HepG2 (cell line): ENCODE measurements around the gene CDT1. TPM values are rescaled to one million over a fixed set of nuclear protein-coding genes. Genes with fewer than 3 reads are reported as not detected.

Experiments
- FOXK1 ChIP-seq: sonication (generic); formaldehyde crosslinking; IDR thresholded peaks from 2 replicates; pipeline ENCODE4 v1.4.0; 2020; ENCODE audit warnings: low read depth, missing genetic modification reagents, borderline replicate concordance
- MTF2 ChIP-seq: sonication (generic); formaldehyde crosslinking; IDR thresholded peaks from 2 replicates; pipeline ENCODE4 v1.5.0; 2020; ENCODE audit warnings: missing genetic modification reagents, borderline replicate concordance
- NFE2L1 ChIP-seq: sonication (generic); formaldehyde crosslinking; IDR thresholded peaks from 2 replicates; pipeline ENCODE4 v1.4.0; 2020; ENCODE audit warnings: missing genetic modification reagents, mild to moderate bottlenecking, borderline replicate concordance
- ONECUT2 ChIP-seq: sonication (generic); formaldehyde crosslinking; IDR thresholded peaks from 2 replicates; pipeline ENCODE4 v1.4.0; 2020; ENCODE audit warnings: missing genetic modification reagents
- POGZ ChIP-seq: sonication (generic); formaldehyde crosslinking; IDR thresholded peaks from 2 replicates; pipeline ENCODE4 v1.4.0; 2020; ENCODE audit warnings: mild to moderate bottlenecking, missing genetic modification reagents
- TOPORS ChIP-seq: sonication (generic); formaldehyde crosslinking; IDR thresholded peaks from 2 replicates; pipeline ENCODE4 v1.8.0; 2023; ENCODE audit warnings: mild to moderate bottlenecking, missing genetic modification reagents
- ZNF256 ChIP-seq: sonication (generic); formaldehyde crosslinking; conservative IDR thresholded peaks from 2 replicates; pipeline ENCODE4 v1.4.0; 2020; ENCODE audit warnings: missing genetic modification reagents
- ZNF264 ChIP-seq: sonication (generic); formaldehyde crosslinking; IDR thresholded peaks from 2 replicates; pipeline ENCODE4 v1.4.0; 2020; ENCODE audit warnings: missing genetic modification reagents
- ZNF430 ChIP-seq: sonication (generic); formaldehyde crosslinking; IDR thresholded peaks from 2 replicates; pipeline ENCODE4 v1.9.0; 2021; ENCODE audit warnings: mild to moderate bottlenecking, missing genetic modification reagents
- ZNF883 ChIP-seq: sonication (generic); formaldehyde crosslinking; IDR thresholded peaks from 2 replicates; pipeline ENCODE4 v1.5.1; 2020; ENCODE audit warnings: mild to moderate bottlenecking, missing genetic modification reagents; ENCODE audit errors: not compliant biosample characterization
- polyA plus RNA-seq, 8 experiments: library from polyadenylated mRNA; depleted of rRNA in 3 of 8; stranded (reverse) in 7 of 8; unstranded in 1 of 8; fragments of >200 nt; fragmentation: Illumina TruSeq in 4 of 8; extraction: Trizol in 4 of 8; gene quantifications; 2 replicates each; pipeline versions ENCODE4 v1.2.1 to v1.2.3, GENCODE V29; 2011 to 2016; ENCODE audit warnings: low read depth in 4 of 8, missing spikeins in 1 of 8, mixed read lengths in 1 of 8; ENCODE audit not compliant: insufficient read depth in 1 of 8
- total RNA-seq, 5 experiments: library from RNA; depleted of rRNA; stranded (reverse); fragments of >200 nt; fragmentation: Illumina TruSeq; extraction: Trizol; gene quantifications; 2 replicates each; pipeline ENCODE4 v1.2.3, GENCODE V29; 2016; ENCODE audit warnings: low read depth in 1 of 5
- TF ChIP-seq, protein P1 (sequence below): fragments of 450-650 bp; IDR thresholded peaks from 2 replicates; pipeline ENCODE4 v1.6.1; 2016
- TF ChIP-seq, protein P2 (sequence below): sonication (generic); formaldehyde crosslinking; IDR thresholded peaks from 2 replicates; pipeline ENCODE4 v1.8.1; 2022; ENCODE audit warnings: mild to moderate bottlenecking, missing genetic modification reagents
- TF ChIP-seq, protein P3 (sequence below): sonication (generic); formaldehyde crosslinking; IDR thresholded peaks from 2 replicates; pipeline ENCODE4 v1.8.1; 2023; ENCODE audit warnings: missing genetic modification reagents, inconsistent platforms, borderline replicate concordance
- TF ChIP-seq, protein P4 (sequence below): sonication (generic); formaldehyde crosslinking; IDR thresholded peaks from 2 replicates; pipeline ENCODE4 v1.9.0; 2021; ENCODE audit warnings: missing genetic modification reagents, mild to moderate bottlenecking, borderline replicate concordance
- TF ChIP-seq, protein P5 (sequence below): sonication (generic); IDR thresholded peaks from 2 replicates; pipeline ENCODE4 v1.6.1; 2016; ENCODE audit warnings: low read depth, borderline replicate concordance
- TF ChIP-seq, protein P6 (sequence below): IDR thresholded peaks from 2 replicates; pipeline ENCODE4 v1.6.1; 2016; ENCODE audit warnings: low read depth, control low read depth
- TF ChIP-seq, protein P7 (sequence below): sonication (generic); formaldehyde crosslinking; IDR thresholded peaks from 2 replicates; pipeline ENCODE4 v1.5.1; 2020; ENCODE audit warnings: missing genetic modification reagents, mild to moderate bottlenecking, borderline replicate concordance
- TF ChIP-seq, protein P8 (sequence below), 2 experiments: sonication (generic) in 1 of 2; formaldehyde crosslinking in 1 of 2; IDR thresholded peaks; 2 replicates each; pipeline versions ENCODE4 v1.5.1 to v1.6.1; 2011 to 2020; ENCODE audit warnings: borderline replicate concordance in 1 of 2, low read depth in 1 of 2, low read length in 1 of 2, mild to moderate bottlenecking in 1 of 2, missing genetic modification reagents in 1 of 2, moderate library complexity in 1 of 2

CDT1 gene
- total and polyA plus RNA-seq, 2 of the 13 experiments (the other 11 are each of a cell fraction or from before 2014, with no cell fraction given) = 23.1 to 23.8 TPM

DNA sequence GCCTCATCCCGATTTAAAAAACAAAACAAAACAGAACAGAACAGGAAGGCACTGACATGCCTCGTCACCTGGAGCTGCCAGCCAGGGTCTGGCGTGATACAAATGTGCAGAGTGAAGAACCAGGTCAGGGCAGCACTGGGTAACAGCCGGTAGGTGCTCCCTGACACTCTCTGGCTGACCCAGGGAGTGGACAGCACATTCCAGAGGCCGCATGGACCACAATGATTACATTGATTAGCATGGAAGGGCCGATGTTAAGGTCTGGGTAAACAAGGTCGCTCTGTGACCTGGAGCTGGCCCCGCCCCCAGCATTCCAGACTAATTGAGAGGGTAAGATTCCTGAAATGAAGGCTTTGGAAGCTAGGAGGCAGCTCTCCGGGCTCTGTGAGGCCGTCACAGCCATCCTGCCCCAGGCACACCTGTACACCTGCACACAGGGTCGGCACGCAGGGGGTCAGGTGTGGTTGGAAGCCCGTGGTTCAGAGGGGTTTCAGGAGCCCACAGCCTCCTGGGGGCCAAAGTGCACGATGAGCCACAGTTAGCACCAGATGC, 40.0 kb upstream of the CDT1 start (continued):
- TF ChIP-seq, protein P1, sequence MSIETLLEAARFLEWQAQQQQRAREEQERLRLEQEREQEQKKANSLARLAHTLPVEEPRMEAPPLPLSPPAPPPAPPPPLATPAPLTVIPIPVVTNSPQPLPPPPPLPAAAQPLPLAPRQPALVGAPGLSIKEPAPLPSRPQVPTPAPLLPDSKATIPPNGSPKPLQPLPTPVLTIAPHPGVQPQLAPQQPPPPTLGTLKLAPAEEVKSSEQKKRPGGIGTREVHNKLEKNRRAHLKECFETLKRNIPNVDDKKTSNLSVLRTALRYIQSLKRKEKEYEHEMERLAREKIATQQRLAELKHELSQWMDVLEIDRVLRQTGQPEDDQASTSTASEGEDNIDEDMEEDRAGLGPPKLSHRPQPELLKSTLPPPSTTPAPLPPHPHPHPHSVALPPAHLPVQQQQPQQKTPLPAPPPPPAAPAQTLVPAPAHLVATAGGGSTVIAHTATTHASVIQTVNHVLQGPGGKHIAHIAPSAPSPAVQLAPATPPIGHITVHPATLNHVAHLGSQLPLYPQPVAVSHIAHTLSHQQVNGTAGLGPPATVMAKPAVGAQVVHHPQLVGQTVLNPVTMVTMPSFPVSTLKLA = peak; percentile 78
- TF ChIP-seq, protein P2, sequence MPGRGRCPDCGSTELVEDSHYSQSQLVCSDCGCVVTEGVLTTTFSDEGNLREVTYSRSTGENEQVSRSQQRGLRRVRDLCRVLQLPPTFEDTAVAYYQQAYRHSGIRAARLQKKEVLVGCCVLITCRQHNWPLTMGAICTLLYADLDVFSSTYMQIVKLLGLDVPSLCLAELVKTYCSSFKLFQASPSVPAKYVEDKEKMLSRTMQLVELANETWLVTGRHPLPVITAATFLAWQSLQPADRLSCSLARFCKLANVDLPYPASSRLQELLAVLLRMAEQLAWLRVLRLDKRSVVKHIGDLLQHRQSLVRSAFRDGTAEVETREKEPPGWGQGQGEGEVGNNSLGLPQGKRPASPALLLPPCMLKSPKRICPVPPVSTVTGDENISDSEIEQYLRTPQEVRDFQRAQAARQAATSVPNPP = no peak
- TF ChIP-seq POGZ = no peak
- no peak for TF ChIP-seq NFE2L1 (CRISPR knock-in tag)
- TF ChIP-seq, protein P3, sequence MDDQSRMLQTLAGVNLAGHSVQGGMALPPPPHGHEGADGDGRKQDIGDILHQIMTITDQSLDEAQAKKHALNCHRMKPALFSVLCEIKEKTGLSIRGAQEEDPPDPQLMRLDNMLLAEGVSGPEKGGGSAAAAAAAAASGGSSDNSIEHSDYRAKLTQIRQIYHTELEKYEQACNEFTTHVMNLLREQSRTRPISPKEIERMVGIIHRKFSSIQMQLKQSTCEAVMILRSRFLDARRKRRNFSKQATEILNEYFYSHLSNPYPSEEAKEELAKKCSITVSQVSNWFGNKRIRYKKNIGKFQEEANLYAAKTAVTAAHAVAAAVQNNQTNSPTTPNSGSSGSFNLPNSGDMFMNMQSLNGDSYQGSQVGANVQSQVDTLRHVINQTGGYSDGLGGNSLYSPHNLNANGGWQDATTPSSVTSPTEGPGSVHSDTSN = no peak
- no peak for TF ChIP-seq TOPORS (CRISPR knock-in tag)
- TF ChIP-seq, protein P4, sequence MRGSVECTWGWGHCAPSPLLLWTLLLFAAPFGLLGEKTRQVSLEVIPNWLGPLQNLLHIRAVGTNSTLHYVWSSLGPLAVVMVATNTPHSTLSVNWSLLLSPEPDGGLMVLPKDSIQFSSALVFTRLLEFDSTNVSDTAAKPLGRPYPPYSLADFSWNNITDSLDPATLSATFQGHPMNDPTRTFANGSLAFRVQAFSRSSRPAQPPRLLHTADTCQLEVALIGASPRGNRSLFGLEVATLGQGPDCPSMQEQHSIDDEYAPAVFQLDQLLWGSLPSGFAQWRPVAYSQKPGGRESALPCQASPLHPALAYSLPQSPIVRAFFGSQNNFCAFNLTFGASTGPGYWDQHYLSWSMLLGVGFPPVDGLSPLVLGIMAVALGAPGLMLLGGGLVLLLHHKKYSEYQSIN (CRISPR knock-in tag) = no peak
- TF ChIP-seq, protein P5, sequence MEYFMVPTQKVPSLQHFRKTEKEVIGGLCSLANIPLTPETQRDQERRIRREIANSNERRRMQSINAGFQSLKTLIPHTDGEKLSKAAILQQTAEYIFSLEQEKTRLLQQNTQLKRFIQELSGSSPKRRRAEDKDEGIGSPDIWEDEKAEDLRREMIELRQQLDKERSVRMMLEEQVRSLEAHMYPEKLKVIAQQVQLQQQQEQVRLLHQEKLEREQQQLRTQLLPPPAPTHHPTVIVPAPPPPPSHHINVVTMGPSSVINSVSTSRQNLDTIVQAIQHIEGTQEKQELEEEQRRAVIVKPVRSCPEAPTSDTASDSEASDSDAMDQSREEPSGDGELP = peak; percentile 77; the same call in 1 of the 2 replicates
- TF ChIP-seq, protein P6, sequence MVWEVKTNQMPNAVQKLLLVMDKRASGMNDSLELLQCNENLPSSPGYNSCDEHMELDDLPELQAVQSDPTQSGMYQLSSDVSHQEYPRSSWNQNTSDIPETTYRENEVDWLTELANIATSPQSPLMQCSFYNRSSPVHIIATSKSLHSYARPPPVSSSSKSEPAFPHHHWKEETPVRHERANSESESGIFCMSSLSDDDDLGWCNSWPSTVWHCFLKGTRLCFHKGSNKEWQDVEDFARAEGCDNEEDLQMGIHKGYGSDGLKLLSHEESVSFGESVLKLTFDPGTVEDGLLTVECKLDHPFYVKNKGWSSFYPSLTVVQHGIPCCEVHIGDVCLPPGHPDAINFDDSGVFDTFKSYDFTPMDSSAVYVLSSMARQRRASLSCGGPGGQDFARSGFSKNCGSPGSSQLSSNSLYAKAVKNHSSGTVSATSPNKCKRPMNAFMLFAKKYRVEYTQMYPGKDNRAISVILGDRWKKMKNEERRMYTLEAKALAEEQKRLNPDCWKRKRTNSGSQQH (CRISPR knock-in tag) = 0 out of 2 replicates have a peak, but pooled peaks have one; percentile 35
- TF ChIP-seq, protein P7, sequence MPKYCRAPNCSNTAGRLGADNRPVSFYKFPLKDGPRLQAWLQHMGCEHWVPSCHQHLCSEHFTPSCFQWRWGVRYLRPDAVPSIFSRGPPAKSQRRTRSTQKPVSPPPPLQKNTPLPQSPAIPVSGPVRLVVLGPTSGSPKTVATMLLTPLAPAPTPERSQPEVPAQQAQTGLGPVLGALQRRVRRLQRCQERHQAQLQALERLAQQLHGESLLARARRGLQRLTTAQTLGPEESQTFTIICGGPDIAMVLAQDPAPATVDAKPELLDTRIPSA (CRISPR knock-in tag) = no peak
- TF ChIP-seq, protein P8, sequence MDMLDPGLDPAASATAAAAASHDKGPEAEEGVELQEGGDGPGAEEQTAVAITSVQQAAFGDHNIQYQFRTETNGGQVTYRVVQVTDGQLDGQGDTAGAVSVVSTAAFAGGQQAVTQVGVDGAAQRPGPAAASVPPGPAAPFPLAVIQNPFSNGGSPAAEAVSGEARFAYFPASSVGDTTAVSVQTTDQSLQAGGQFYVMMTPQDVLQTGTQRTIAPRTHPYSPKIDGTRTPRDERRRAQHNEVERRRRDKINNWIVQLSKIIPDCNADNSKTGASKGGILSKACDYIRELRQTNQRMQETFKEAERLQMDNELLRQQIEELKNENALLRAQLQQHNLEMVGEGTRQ (IDR thresholded peaks at IDR 0.05; ENCODE audit: low read depth, low read length) = no peak
- TF ChIP-seq, protein P8 (CRISPR knock-in tag; IDR thresholded peaks at IDR 0.05; ENCODE audit: borderline replicate concordance) = no peak
- no peak for TF ChIP-seq ONECUT2 (CRISPR knock-in tag)
- TF ChIP-seq ZNF256 (CRISPR knock-in tag) = no peak
- TF ChIP-seq ZNF430 (CRISPR knock-in tag) = no peak
- TF ChIP-seq FOXK1 = peak; percentile 89; the same call in 1 of the 2 replicates
- TF ChIP-seq ZNF883 (CRISPR knock-in tag) = no peak
- TF ChIP-seq MTF2 (CRISPR knock-in tag) = no peak
- TF ChIP-seq ZNF264 = peak; percentile 85; the same call in 1 of the 2 replicates
